Large intestine (tissue), 3 donors: ENCODE data around the gene HDGFL2. TPM values are rescaled to one million over a fixed set of nuclear protein-coding genes. Genes with fewer than 3 reads are reported as not detected.

ENCODE experiments used
- DNase-seq, 2 donors: peaks; one replicate each; pipeline versions ENCODE4 v3.0.0 to v3.0.0-alpha.2; 2013
- H3K27ac ChIP-seq: one replicate; pipeline ENCODE4 v1.5.1; 2013; ENCODE audit warnings: low read length
- H3K27me3 ChIP-seq: 2 replicates; pipeline ENCODE4 v1.6.1; 2013; ENCODE audit warnings: low read length; ENCODE audit not compliant: control insufficient read depth, insufficient read depth
- H3K36me3 ChIP-seq: 2 replicates; pipeline ENCODE4 v1.6.1; 2013; ENCODE audit warnings: low read length; ENCODE audit not compliant: control insufficient read depth, insufficient read depth
- H3K4me1 ChIP-seq: one replicate; pipeline ENCODE4 v1.6.1; 2013; ENCODE audit warnings: low read length; ENCODE audit not compliant: control insufficient read depth, insufficient read depth
- H3K4me3 ChIP-seq: one replicate; pipeline ENCODE4 v1.5.1; 2013; ENCODE audit warnings: low read length
- H3K9me3 ChIP-seq: one replicate; pipeline ENCODE4 v1.6.1; 2013; ENCODE audit warnings: mild to moderate bottlenecking, low read depth, low read length, moderate library complexity; ENCODE audit not compliant: control insufficient read depth
- WGBS: methylation state at CpG from one replicate; pipeline ENCODE4 v1.1.5; 2013; ENCODE audit warnings: low lambda C conversion rate; ENCODE audit not compliant: insufficient coverage; 5-methylcytosine and 5-hydroxymethylcytosine counted together
- polyA plus RNA-seq: library from polyadenylated mRNA; unstranded; fragments of 120-200 nt; gene quantifications from one replicate; pipeline ENCODE4 v1.2.1, GENCODE V29; 2013

HDGFL2 gene
- polyA plus RNA-seq, 1 donor, result 45.6 TPM

- no peak overlapping the region for H3K4me3 ChIP-seq
- peaks cover 60% of the 10 kb centered on the region for H3K36me3 ChIP-seq
- no peaks in the 10 kb centered on the region for H3K4me1 ChIP-seq
- H3K27ac ChIP-seq, result no peak overlapping the region
- H3K9me3 ChIP-seq, result peaks cover 5% of the 10 kb centered on the region
- no peak for DNase-seq
- no peaks in the 10 kb centered on the region for H3K27me3 ChIP-seq
- WGBS, result no CpG with 5 or more reads among the region's 36 CpGs
Observed at GRCh38 chr19:4444765-4445741, 27.0 kb upstream of the HDGFL2 start.

DNA sequence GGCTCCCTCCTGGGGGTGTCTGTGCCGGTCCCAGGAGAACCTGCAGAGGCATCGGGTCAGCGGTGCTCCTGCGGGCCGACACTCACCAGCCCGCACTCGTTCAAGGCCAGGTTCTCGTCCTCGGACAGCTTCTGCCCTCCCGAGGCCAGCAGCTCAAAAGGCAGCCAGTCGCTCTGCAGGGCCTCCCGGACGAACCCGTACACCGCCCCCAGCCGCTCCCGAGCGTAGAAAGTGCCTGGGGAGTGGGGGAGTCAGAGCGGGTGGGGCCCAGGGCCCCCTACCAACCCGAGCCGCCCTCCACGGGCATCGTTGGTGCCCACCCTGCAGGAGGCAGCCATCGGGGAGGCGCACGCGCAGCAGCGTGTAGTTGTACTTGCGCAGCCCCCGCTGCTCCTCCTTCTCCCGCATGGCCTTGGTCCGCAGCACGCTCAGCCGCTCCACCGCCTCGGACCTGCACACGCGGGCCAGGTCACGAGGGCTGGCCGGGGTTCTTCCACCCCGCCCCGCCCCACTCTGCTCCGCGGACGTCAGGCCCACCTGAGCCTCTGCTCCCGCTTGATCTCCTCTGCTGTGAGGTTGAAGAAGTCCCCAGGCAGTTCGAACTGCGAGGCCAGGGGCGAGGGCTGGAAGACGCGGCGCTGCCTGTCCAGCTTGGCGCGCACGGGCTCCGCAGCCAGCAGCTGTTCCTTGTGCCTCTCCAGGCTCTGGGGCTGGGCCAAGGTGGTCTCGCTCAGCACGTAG, 26.0 kb upstream of the HDGFL2 start:
- no CpG with 5 or more reads among the region's 58 CpGs for WGBS
- Histone ChIP-seq H3K36me3 (peaks cover 65% of the 10 kb centered on the region), H3K27ac (no peak overlapping the region)

GRCh38 chr19:4446704-4447200, 25.3 kb upstream of the HDGFL2 start:
- no peak for DNase-seq
- H3K27me3 ChIP-seq, result no peaks in the 10 kb centered on the region
- peaks cover 5% of the 10 kb centered on the region for H3K9me3 ChIP-seq
- H3K27ac ChIP-seq, result no peak overlapping the region
- WGBS, result no CpG with 5 or more reads among the region's 15 CpGs
- no peak overlapping the region for H3K4me3 ChIP-seq
- no peaks in the 10 kb centered on the region for H3K4me1 ChIP-seq
- peaks cover 69% of the 10 kb centered on the region for H3K36me3 ChIP-seq

More for the DNA sequence above, 26.0 kb upstream of the HDGFL2 start:
- Histone ChIP-seq H3K9me3 (peaks cover 5% of the 10 kb centered on the region), H3K4me1 (no peaks in the 10 kb centered on the region), H3K27me3 (no peaks in the 10 kb centered on the region), H3K4me3 (no peak overlapping the region)
- no peak for DNase-seq

DNA sequence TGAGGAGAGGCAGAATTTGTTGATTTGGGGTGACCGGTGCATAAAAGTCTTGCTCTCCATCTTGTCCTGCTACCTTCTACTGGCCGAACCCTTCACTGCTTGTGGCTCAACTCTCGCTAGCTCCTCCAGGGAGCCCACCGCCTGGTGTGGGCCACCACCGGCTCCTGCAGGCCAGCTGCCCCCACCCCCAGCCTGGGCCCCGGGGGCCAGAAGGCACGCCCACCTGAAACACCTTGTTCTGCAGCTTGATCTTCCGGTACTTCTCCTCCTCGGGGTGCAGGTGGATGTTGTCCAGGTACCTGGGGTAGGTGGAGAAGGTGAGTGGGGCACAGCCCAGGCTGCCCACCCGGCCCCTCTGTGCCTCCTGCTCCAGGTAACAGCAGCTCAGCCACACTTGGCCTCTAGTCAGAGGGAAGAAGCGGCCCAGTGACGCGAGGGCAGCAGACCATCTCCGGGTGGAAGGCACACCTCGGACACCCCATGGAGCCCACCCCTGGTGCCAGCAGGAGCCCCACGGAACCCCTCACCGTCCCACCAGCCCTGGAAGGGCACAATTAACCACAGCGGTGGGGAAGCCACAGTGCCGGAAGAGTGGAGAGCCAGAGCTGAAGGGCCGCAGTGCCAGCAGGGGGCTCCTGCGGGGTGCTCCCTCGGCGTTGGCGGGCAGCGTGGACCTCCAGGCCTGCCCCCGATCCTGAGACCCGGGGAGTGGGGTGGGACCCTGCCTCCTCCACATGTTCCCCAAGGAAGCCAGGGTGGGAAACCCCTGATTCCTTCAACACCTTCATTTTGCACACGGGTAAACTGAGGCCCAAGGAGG, 24.6 kb upstream of the HDGFL2 start:
- H3K27ac ChIP-seq, result no peak overlapping the region
- no peak overlapping the region for H3K4me3 ChIP-seq
- WGBS, result no CpG with 5 or more reads among the region's 28 CpGs
- peaks cover 5% of the 10 kb centered on the region for H3K9me3 ChIP-seq
- peaks cover 76% of the 10 kb centered on the region for H3K36me3 ChIP-seq
- no peak for DNase-seq
- H3K4me1 ChIP-seq, result no peaks in the 10 kb centered on the region
- no peaks in the 10 kb centered on the region for H3K27me3 ChIP-seq

GRCh38 chr19:4448147-4448985, 23.7 kb upstream of the HDGFL2 start:
- no peak for DNase-seq
- 80% methylated on average over 1 of the region's 30 CpGs for WGBS
- H3K27me3 ChIP-seq, result no peaks in the 10 kb centered on the region
- H3K4me1 ChIP-seq, result no peaks in the 10 kb centered on the region
- H3K36me3 ChIP-seq, result peaks cover 84% of the 10 kb centered on the region
- no peak overlapping the region for H3K27ac ChIP-seq
- peaks cover 5% of the 10 kb centered on the region for H3K9me3 ChIP-seq
- H3K4me3 ChIP-seq, result no peak overlapping the region

GRCh38 chr19:4449022-4449638, 23.0 kb upstream of the HDGFL2 start:
- H3K9me3 ChIP-seq, result peaks cover 5% of the 10 kb centered on the region
- H3K4me3 ChIP-seq, result no peak overlapping the region
- peaks cover 89% of the 10 kb centered on the region for H3K36me3 ChIP-seq
- H3K4me1 ChIP-seq, result no peaks in the 10 kb centered on the region
- H3K27me3 ChIP-seq, result no peaks in the 10 kb centered on the region
- DNase-seq, result no peak
- no peak overlapping the region for H3K27ac ChIP-seq
- no CpG with 5 or more reads among the region's 24 CpGs for WGBS

GRCh38 chr19:4449639-4450028, 22.5 kb upstream of the HDGFL2 start:
- peaks cover 89% of the 10 kb centered on the region for H3K36me3 ChIP-seq
- no CpG with 5 or more reads among the region's 9 CpGs for WGBS
- H3K27me3 ChIP-seq, result no peaks in the 10 kb centered on the region
- H3K9me3 ChIP-seq, result peaks cover 5% of the 10 kb centered on the region
- H3K27ac ChIP-seq, result no peak overlapping the region
- no peaks in the 10 kb centered on the region for H3K4me1 ChIP-seq
- H3K4me3 ChIP-seq, result no peak overlapping the region
- DNase-seq, result no peak

GRCh38 chr19:4452230-4452990, 19.7 kb upstream of the HDGFL2 start:
- DNase-seq, result no peak
- no peaks in the 10 kb centered on the region for H3K27me3 ChIP-seq
- H3K4me1 ChIP-seq, result peaks cover 12% of the 10 kb centered on the region
- no CpG with 5 or more reads among the region's 24 CpGs for WGBS
- H3K36me3 ChIP-seq, result peaks cover 61% of the 10 kb centered on the region
- no peak overlapping the region for H3K4me3 ChIP-seq
- H3K9me3 ChIP-seq, result no peaks in the 10 kb centered on the region
- H3K27ac ChIP-seq, result no peak overlapping the region
